ENCODE measurements around the gene ARHGEF6. TPM values are rescaled to one million over a fixed set of nuclear protein-coding genes. Genes with fewer than 3 reads are reported as not detected.
A peak's percentile ranks its signal among the peaks of the same experiment; 100 is the strongest.

Gene ARHGEF6
- total and polyA plus RNA-seq, 4 donors: 4.9 to 22.4 (median 15.5) TPM

GRCh38 chrX:136733613-136734012 lies 47.1 kb downstream of the ARHGEF6 start:
- DNase-seq (no peak), ATAC-seq (ENCODE audit: insufficient read depth, low FRiP score) (no peak)
- TF ChIP-seq CTCF (IDR thresholded peaks at IDR 0.05; ENCODE audit: control extremely low read depth, extremely low read depth): no peak
- Histone ChIP-seq H3K4me3 (no peak overlapping the region), H3K36me3 (ENCODE audit: control insufficient read depth in 4 of 4, insufficient read depth in 4 of 4, low read length in 4 of 4) (no peaks in the 10 kb centered on the region), H3K27me3 (ENCODE audit: control insufficient read depth in 3 of 3, insufficient read depth in 3 of 3, low read length in 2 of 3) (peaks cover 0 to 24% (median 6%) of the 10 kb centered on the region in 3 donors), H3K4me1 (ENCODE audit: control insufficient read depth in 5 of 5, insufficient read depth in 5 of 5, low read length in 5 of 5) (peaks cover 0 to 9% (median 0%) of the 10 kb centered on the region in 5 donors), H3K27ac (ENCODE audit: low read depth in 1 of 2, low read length in 1 of 2) (no peak overlapping the region), H3K9me3 (ENCODE audit: control insufficient read depth in 4 of 4, insufficient read depth in 3 of 4, low read length in 3 of 4) (no peaks in the 10 kb centered on the region), H3K9ac (ENCODE audit: insufficient read depth in 1 of 2, low read length in 2 of 2) (no peak overlapping the region)
- 70 to 90% methylated on average over 3 of the region's 3 CpGs for WGBS, 2 donors

GRCh38 chrX:136731798-136732197 lies 48.9 kb downstream of the ARHGEF6 start:
- H3K36me3 ChIP-seq (ENCODE audit: control insufficient read depth in 4 of 4, insufficient read depth in 4 of 4, low read length in 4 of 4): no peaks in the 10 kb centered on the region
- H3K27me3 ChIP-seq (ENCODE audit: control insufficient read depth in 3 of 3, insufficient read depth in 3 of 3, low read length in 2 of 3): peaks cover 0 to 18% (median 3%) of the 10 kb centered on the region in 3 donors
- 74 to 88% methylated on average over 3 of the region's 3 CpGs for WGBS, 2 donors
- H3K4me1 ChIP-seq (ENCODE audit: control insufficient read depth in 5 of 5, insufficient read depth in 5 of 5, low read length in 5 of 5): peaks cover 0 to 9% (median 0%) of the 10 kb centered on the region in 5 donors
- DNase-seq (no peak), ATAC-seq (ENCODE audit: insufficient read depth, low FRiP score) (no peak)
- peak overlapping the region in 1 of 2 donors; percentile 60 for H3K27ac ChIP-seq (ENCODE audit: low read depth in 1 of 2, low read length in 1 of 2)
- H3K9me3 ChIP-seq (ENCODE audit: control insufficient read depth in 4 of 4, insufficient read depth in 3 of 4, low read length in 3 of 4): no peaks in the 10 kb centered on the region
- no peak for TF ChIP-seq CTCF (IDR thresholded peaks at IDR 0.05; ENCODE audit: control extremely low read depth, extremely low read depth)
- no peak overlapping the region for H3K9ac ChIP-seq (ENCODE audit: insufficient read depth in 1 of 2, low read length in 2 of 2)
- no peak overlapping the region for H3K4me3 ChIP-seq

GRCh38 chrX:136731207-136731782 lies 49.4 kb downstream of the ARHGEF6 start:
- Histone ChIP-seq H3K27me3 (ENCODE audit: control insufficient read depth in 3 of 3, insufficient read depth in 3 of 3, low read length in 2 of 3) (peaks cover 0 to 15% (median 3%) of the 10 kb centered on the region in 3 donors), H3K4me3 (no peak overlapping the region), H3K4me1 (ENCODE audit: control insufficient read depth in 5 of 5, insufficient read depth in 5 of 5, low read length in 5 of 5) (peaks cover 0 to 7% (median 0%) of the 10 kb centered on the region in 5 donors), H3K9ac (ENCODE audit: insufficient read depth in 1 of 2, low read length in 2 of 2) (no peak overlapping the region), H3K27ac (ENCODE audit: low read depth in 1 of 2, low read length in 1 of 2) (peak overlapping the region in 1 of 2 donors; percentile 49), H3K9me3 (ENCODE audit: control insufficient read depth in 4 of 4, insufficient read depth in 3 of 4, low read length in 3 of 4) (no peaks in the 10 kb centered on the region), H3K36me3 (ENCODE audit: control insufficient read depth in 4 of 4, insufficient read depth in 4 of 4, low read length in 4 of 4) (no peaks in the 10 kb centered on the region)
- DNase-seq: no peak
- no peak for TF ChIP-seq CTCF (IDR thresholded peaks at IDR 0.05; ENCODE audit: control extremely low read depth, extremely low read depth)
- ATAC-seq (ENCODE audit: insufficient read depth, low FRiP score): no peak
- WGBS, 2 donors: 63 to 74% methylated on average over 5 of the region's 5 CpGs

GRCh38 chrX:136728393-136728792 lies 52.3 kb downstream of the ARHGEF6 start:
- whole genome bisulfite sequencing, 2 donors: 25 to 52% methylated on average over 1 of the region's 1 CpG
- no peak for TF ChIP-seq CTCF (IDR thresholded peaks at IDR 0.05; ENCODE audit: control extremely low read depth, extremely low read depth)

More at GRCh38 chrX:136728393-136728792, 52.3 kb downstream of the ARHGEF6 start:
- peaks cover 0 to 6% (median 3%) of the 10 kb centered on the region in 3 donors for H3K27me3 ChIP-seq (ENCODE audit: control insufficient read depth in 3 of 3, insufficient read depth in 3 of 3, low read length in 2 of 3)
- no peak for ATAC-seq (ENCODE audit: insufficient read depth, low FRiP score)
- no peak overlapping the region for H3K27ac ChIP-seq (ENCODE audit: low read depth in 1 of 2, low read length in 1 of 2)
- H3K4me3 ChIP-seq: no peak overlapping the region
- no peak for DNase-seq
- no peaks in the 10 kb centered on the region for H3K4me1 ChIP-seq (ENCODE audit: control insufficient read depth in 5 of 5, insufficient read depth in 5 of 5, low read length in 5 of 5)
- H3K9me3 ChIP-seq (ENCODE audit: control insufficient read depth in 4 of 4, insufficient read depth in 3 of 4, low read length in 3 of 4): no peaks in the 10 kb centered on the region
- no peaks in the 10 kb centered on the region for H3K36me3 ChIP-seq (ENCODE audit: control insufficient read depth in 4 of 4, insufficient read depth in 4 of 4, low read length in 4 of 4)
- H3K9ac ChIP-seq (ENCODE audit: insufficient read depth in 1 of 2, low read length in 2 of 2): no peak overlapping the region

Measured in lung (tissue), 12 donors.